Neural cell (in vitro differentiated cells): ENCODE measurements around the gene TCTA.

ENCODE experiments used
- EZH2 ChIP-seq: fragments of 200-600, 300-800 bp; shearing (Covaris generic), sonication (generic); IDR thresholded peaks from 2 replicates; pipeline ENCODE4 v1.6.1; 2014; ENCODE audit warnings: antibody characterized with exemption, low read length, borderline replicate concordance, mild to moderate bottlenecking; ENCODE audit not compliant: insufficient read depth, poor library complexity, severe bottlenecking
- POLR2AphosphoS5 ChIP-seq: IDR thresholded peaks from 2 replicates; pipeline ENCODE4 v1.6.1; 2012
- TAF1 ChIP-seq: IDR thresholded peaks from 2 replicates; pipeline ENCODE4 v1.6.1; 2012; ENCODE audit warnings: low read depth
- TF ChIP-seq, protein P1 (sequence below): fragments of 450-650 bp; IDR thresholded peaks from 2 replicates; pipeline ENCODE4 v1.5.1; 2014; ENCODE audit warnings: antibody characterized with exemption, mild to moderate bottlenecking, moderate library complexity; ENCODE audit not compliant: poor library complexity, severe bottlenecking

- TF ChIP-seq EZH2 (no peak), TAF1 (no peak), POLR2AphosphoS5 (peak; percentile 72)
- TF ChIP-seq, protein P1, sequence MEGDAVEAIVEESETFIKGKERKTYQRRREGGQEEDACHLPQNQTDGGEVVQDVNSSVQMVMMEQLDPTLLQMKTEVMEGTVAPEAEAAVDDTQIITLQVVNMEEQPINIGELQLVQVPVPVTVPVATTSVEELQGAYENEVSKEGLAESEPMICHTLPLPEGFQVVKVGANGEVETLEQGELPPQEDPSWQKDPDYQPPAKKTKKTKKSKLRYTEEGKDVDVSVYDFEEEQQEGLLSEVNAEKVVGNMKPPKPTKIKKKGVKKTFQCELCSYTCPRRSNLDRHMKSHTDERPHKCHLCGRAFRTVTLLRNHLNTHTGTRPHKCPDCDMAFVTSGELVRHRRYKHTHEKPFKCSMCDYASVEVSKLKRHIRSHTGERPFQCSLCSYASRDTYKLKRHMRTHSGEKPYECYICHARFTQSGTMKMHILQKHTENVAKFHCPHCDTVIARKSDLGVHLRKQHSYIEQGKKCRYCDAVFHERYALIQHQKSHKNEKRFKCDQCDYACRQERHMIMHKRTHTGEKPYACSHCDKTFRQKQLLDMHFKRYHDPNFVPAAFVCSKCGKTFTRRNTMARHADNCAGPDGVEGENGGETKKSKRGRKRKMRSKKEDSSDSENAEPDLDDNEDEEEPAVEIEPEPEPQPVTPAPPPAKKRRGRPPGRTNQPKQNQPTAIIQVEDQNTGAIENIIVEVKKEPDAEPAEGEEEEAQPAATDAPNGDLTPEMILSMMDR, result peak; percentile 20
Observed at GRCh38 chr3:49411535-49411967, 672 bp upstream of the TCTA start.
